ENCODE data around the gene IRAK2. TPM values are rescaled to one million over a fixed set of nuclear protein-coding genes. Genes with fewer than 3 reads are reported as not detected.

The IRAK2 gene
- total RNA-seq, 1 experiment from 2014 or later = 4.9 TPM

DNA sequence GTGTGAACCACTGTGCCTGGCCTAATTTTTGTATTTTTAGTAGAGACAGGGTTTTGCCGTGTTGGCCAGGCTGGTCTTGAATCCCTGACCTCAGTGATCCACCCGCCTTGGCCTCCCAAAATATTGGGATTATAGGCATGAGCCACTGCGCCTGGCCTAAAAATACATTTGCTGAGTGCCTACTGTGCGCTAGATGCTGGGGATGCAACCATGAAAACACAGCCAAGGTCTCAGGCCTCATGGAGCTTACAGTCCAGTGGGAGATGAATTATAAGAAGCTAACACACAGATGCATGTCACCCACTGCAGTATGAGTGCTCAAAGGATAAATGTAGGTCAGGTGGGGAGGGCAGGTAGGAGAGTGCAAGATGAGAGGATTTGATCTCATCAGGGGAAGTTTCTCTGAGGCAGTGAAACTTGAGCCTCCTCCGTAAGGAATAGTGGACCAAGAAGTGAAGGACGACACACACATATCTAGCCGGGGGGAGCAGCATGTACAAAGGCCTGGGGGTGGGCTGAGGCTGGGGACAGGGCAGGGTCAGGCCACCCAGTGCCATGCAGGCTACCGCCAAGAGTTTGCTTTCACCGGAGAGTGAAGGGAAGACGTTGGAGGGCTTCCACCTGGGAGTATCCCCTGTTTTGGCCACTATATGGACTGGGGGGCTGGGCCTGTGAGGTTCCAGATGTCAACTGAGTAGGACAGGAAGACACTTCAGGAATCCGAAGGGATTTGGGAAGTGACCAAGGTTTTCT lies 24.3 kb downstream of the IRAK2 start:
- no peak for DNase-seq (ENCODE audit: low spot score)

DNA sequence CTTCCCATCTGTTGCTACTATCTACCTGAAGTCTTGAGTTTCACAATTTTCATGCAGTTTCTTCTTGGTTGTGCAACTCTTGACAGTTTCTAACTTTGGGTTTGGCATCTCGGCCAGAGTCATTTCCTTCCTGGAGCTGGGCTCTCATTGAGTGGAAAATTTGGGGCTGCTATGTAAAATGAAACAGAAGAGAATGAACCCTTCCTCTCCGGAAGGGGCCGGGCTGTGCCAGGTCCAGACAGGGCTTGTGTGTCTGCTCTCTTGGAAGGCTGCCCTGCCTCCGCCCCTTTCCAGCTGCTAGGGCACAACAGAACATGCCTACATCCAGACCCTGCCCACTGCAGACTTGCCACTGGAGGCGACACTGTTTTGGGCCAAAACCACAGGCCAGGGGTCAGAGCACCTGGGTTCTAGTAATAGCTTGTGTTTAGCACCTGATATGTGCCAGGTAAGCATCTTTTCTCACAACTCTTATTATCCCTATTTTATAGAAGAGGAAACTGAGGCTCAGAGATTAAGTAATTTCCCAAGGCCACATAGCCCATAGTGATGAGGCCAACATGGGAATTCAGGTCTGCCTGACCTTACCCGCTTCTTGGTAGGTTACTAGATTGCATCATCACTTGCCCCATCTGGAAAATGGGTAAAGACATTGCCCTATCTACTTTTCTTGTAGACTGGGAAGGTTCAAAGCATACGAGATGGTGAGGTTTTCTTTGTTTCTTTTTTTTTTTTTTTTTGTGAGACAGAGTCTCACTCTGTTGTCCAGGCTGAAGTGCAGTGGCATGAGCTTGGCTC lies 25.0 kb downstream of the IRAK2 start:
- DNase-seq (ENCODE audit: low spot score) = peak; percentile 51

DNA sequence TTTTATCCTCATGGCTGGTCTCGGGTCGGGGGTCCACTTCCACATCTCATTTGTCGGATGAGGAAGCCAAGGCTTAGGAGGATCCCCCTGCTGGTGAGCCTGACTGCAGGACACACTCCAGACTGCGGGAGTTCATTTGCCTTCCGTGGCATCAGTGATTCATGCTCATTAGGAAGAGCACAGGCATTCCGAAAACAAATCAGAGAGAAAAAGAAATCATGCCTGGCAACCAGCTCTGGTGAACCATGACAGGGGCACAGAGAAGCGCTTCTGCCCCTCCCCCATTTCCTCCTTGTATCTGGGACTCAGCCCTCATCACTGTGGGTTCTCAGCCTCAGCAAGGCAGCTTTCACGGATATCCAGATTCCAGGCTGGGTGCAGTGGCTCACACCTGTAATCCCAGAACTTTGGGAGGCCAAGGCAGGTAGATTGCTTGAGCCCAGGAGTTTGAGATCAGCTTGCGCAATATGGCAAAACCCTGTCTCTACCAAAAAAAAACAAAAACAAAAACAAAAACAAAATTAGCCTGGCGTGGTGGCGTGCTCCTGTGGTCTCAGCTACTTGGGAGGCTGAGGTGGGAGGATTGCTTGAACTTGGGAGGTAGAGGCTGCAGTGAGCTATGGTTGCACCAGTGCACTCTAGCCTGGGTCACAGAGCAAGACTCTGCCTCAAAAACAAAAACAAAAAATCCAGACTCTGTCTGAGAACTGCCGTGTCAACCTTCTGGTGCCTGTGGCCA lies 28.4 kb downstream of the IRAK2 start:
- no peak for DNase-seq (ENCODE audit: low spot score)

DNA sequence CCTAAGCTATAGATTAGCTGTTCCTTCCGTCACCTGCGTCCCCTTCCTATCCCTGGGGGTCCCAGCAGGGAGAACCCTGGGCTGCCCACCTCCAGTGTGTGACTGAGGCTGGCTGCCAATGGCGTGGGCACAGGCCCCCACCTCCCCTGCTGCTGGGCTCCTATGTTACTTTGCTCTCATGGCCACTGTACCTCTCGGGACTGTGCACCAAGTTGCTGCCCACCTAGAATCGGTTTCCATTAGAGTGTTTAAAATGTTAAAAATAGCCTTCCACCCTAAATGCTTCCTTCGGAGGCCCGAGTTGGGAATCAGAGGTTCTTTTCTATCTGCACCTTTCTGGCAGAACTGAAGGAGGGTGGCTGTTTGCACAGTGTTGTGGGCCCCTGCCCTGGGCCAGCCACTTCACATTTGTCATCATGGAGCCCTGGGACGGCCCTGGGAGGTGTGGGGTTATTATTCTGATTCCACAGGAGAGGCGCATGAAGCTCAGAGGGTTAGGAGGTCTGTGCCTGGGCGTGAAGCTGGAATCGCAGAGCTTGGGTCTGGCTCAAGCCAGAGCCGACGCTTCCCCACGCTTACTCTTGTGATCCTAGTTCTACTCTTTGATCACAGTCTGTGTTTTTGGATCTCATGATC lies 29.1 kb downstream of the IRAK2 start:
- no peak for DNase-seq (ENCODE audit: low spot score)

DNA sequence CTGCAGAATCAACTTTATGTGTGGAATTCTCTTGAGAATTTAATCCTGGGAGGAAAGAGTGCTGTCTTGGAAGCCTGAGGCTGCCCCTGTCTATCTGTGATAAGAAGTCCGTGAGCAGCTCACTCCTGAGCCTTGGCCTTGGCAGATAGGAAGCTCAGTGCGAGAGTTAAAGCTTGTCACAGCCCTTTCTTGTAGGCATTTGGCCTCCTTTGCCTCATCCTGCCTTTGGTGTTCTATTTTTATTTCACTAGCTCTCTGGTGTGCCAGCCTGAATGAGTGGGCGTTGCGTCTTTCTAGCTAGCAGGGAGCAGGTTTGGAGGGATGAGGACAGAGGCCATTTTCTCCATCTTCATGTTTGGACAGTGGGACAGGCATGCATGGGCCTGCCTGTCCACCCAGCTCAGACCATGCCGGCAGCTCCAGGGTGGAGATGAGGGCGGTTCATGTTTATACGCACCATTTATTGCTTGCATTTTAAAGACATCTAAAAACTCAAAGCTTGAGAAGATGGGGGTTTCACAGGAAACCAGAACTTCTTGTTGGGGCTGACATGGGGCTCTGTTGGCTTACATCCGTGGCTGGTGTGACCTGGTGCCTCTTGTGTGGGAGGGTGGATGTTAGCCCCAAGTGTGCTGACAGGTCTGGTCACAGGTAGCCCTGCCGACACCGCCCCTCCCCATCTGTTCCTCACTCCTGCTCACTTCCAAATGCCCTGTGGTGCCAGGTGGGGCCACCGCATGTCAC lies 29.8 kb downstream of the IRAK2 start:
- peak; percentile 37 for DNase-seq (ENCODE audit: low spot score)

DNA sequence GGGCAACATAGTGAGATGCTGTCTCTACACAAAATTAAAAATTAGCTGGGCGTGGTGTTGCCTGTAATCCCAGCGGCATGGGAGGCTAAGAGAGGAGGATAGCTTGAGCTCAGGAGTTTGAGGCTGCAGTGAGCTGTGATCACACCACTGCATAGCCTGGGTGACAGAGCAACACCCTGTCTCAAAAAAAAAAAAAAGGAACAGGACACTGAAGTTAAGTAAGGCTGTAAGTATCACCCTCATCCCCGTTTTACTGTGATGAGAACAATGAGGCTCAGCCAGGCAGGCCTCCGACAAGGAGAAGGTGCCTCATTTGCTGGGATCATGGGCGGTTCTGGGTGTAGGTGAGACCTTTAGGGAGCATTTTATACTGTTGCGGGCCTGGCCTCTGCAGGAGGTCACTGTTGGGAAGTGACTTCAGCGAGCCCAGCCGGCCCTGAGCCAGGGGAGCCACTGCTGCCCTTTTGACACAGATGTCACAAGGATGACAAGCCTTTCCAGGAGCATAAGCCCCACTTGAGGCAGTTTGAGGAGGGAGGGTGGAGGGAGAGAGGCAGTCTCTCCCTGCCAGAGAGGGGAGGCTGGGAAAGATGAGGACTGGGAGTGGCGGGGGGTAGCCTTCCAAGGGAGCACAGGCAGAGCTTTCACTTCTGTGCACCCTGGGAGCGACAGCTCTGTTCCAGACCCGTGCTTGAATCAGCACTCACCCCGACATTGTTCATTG lies 30.8 kb downstream of the IRAK2 start:
- no peak for DNase-seq (ENCODE audit: low spot score)

DNA sequence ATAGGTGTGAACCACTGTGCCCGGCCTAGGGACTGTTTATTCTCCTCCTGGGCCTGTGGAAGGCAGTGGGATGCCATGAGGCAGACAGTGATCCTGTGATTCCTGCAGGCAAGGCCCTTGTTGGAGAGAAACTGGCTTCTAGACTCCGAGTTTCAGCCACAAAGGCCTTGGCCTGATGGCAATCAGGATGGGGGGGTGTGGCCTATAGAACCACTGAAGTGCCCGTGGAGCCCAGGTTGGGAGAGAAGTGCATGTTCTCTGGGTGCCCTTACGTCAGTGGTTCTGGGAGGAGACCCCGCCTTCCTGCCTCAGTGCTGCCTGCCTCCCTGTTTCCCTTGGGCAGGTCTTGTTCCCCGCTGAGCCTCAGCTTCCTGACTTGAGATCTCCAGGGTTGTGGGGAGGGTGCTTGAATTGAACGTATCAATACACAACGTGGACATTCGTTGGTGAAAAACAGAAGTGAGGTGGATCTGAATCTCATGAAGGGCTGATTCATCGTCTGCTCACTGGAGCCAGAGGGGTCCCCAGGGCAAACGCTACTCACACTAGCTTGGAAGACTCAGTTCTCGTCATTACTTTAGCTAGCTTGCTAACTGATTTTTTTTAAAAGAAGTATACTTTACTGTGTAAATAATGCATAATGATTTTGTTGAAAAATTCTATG lies 31.8 kb downstream of the IRAK2 start:
- no peak for DNase-seq (ENCODE audit: low spot score)

DNA sequence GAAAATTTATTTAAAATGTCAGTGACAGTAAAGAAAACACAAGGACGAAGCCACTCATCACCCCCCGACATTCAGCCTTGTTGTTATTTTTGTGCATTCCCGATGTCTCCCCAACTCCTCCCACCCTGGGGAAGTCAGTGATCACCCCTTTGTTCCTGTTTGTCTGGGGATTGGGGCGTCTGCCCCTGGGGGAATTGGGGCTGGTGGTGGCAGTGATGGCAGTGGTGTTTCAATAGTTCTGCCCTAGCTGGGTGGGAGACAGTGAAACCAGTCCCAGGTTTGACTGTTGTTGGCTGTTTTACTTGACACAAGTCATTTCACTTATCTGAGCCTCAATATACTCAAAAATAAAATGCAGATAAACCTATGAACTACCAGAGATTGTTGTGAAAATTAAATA lies 33.5 kb downstream of the IRAK2 start:
- no peak for DNase-seq (ENCODE audit: low spot score)

DNA sequence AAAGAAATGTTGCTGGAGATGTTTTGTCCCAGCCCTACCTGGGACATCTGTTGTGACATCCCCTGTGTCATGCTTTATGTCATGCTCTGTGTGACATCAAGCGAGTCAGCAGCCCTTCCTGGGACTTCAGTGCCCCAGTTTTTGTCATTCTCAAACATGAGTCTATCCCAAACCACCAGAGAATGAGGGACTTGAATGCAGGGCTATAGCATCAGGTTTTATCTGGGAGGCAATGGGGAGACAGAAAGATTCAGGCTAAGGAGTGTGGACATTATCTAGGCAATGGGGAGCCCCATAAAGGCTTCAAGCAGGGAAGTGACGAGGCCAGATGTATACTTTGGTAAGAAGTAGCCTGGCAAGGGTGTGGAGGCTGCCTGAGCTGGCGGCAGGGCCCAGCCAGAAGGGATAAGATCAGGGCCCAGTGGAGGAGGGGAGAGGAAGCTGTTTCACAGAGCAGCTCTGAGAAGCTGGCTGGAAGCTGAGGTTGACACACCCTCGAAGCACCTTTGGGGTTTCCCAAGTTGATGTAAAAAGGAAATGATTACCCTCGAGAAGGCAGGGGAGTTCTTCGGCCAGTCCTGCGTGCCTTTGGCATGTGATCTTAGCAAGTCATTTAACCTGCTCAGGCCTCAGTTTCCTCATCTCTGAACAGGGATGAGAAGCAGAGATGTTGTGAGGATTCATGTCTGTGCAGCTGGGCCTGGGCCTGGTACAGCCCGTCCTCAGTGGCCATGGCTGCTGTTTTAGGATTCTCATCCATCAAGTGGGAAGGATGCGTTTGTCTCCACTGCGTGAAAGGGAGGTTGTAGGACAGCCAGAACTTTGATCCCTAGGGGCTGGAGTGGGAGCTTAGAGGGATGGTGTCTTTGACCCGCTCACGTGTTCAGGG lies 34.3 kb downstream of the IRAK2 start:
- DNase-seq (ENCODE audit: low spot score) = peak; percentile 66

DNA sequence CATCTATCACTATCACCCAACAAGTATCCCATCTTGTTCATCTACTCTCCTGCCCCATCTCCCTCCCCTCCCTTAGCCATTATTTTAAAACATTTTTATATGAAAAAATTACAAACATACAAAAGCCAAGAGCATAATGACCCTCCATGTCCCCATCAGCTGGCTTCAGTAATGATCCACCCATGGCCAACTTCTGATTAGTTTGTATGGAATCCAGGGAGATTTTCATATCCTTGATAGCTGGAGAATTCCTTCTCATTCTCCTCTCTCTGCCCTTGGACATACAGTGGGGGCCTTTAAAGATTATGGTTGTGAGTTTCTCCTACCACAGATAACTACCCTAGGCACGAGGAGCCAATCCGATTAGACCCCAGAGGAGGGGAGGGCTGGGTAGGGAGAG lies 40.2 kb downstream of the IRAK2 start:
- no peak for DNase-seq (ENCODE audit: low spot score)

DNA sequence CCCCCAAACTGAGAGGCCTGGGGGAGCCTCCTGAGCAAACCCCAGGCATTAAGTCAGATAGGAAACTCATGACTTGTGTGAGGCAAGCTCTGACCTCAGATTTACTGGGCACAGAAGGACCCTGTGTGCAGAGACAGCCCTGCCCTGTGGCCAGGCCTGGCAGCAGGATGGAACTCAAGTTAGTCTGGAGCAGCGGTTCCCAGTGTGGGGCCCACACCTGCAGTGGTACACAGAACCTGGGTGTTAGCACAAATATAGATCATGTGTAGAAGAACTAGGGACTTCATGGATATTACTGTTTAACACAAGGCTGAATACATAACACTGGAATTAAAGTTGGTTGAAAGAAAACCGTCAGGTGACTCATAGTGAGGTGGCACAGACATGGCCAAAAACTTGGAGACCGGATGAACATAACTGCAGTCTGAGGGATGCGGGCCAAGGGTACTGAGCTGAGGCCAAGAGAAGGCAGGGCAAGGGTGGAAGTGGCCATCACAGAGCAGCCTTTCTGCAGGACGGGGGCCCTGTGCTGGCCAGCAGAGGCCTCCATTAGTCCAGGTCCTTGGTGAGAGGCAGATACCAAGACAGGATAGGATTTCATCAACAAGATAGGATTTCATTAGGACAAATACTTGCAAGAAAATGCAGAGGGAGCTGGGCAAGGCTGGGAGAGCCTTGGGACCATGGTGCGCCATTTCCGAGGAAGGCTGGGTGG lies 40.9 kb downstream of the IRAK2 start:
- DNase-seq (ENCODE audit: low spot score) = peak; percentile 49

DNA sequence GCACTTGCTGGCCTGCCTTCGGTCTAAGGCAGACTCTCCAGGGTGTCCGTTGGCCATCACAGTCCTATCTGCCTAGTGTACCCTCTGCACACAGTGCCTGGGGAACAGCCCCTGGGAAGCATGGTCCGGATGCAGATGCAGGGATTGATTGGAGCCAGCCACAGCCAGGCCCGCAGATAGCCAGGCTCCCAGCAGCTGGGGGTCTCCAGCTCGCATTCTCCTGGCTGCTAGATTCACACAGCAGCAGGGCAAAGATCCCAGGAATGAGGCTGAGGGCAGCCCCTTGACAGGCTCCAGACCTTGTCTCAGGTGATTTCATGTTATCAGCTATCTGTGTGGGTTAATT lies 41.4 kb downstream of the IRAK2 start:
- no peak for DNase-seq (ENCODE audit: low spot score)

DNA sequence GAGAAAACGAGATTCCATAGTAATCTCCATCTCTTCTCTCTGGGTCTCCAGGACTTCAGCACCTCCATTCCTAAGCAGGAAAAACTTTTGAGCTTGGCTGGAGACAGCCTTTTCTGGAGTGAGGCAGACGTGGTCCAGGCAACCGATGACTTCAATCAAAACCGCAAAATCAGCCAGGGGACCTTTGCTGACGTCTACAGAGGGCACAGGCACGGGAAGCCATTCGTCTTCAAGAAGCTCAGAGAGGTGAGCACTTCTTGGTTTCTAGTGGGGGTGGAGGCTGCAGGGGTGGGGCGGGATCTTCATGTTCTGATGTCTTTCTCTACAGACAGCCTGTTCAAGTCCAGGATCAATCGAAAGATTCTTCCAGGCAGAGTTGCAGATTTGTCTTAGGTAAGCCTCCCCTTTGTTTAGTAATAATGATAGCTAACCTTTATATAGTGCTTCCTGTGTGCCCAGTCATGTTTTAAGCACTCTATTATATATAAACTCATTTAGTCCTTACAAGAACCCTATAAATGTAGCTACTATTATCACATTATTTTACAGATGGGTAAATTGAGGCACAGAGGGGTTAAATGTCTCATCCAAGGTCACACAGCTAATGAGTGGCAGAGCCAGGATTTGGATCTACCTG lies 48.6 kb downstream of the IRAK2 start:
- no peak for DNase-seq (ENCODE audit: low spot score)

DNA sequence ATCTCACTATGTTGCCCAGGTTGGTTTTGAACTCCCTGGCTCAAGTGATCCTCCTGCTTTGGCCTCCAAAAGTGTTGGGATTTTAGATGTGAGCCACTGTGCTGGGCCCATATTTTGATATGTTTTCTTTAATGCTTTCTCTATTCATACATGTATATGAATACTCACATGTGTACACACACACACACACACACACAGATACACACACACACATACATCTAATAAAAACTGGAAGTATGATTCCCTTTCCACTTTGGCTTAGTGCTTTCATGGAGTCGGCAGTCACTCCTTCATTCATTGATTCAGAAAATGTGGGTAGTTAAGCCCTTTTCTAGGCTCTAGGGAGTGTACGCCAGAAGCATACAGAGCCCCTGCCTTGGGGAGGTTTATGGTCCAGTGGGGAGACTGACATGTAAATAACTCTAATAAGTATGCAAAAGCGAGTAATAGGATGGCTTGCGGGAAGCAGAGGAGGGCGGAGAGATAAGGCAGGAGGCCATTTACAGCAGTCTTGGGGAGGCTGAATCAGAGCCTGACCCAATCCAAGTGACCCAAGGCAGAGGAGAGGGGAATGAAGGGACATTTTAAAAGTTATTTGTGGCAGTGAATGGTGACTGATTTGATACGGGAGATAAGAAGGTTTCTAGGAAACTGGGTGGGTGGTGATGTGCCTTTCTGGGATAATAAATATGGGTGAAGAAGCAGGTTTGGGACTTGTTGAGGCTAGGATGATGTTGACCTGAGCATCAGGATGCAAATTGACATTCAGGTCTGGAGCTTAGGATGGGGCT lies 51.1 kb downstream of the IRAK2 start:
- DNase-seq (ENCODE audit: low spot score) = no peak

DNA sequence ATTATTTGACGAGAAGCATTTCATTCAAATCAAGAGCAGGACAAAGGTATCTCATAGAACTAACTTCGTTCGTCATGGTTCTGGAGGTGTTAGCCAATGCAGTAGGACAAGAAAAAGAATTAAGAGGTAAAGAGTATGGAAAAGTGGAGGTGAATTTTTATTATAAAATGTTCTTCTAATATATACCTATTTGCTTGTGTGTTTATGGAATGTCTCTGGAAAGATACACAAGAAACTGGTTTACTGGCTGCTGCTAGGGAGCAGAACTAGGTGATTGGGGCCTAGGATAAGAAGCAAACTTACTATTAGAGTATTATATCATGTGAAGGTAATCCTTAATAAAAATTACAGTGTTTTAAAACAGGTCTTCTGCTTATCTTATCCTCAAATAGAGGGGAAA lies 52.6 kb downstream of the IRAK2 start:
- no peak for DNase-seq (ENCODE audit: low spot score)

DNA sequence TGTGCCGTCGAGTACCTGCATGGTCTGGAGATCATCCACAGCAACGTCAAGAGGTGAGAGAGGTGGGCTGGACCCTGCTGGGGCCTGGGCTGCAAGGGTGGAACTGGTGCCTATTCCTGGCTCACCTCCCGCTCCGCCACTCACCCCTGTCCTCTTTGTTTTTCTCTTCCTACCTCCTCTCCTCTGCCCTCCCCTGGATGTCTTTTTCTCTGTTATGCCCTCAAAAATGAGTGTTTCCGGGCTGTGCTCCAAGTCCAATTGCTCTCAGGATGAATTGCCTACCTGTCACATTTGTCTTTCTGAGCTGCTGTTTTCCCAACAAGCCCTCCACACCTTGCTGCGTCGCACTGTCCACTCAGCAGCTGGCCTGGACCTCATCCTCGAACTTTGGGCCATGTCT lies 55.0 kb downstream of the IRAK2 start:
- DNase-seq (ENCODE audit: low spot score) = no peak
